ENCODE measurements around the gene SYNRG.
"Not testable (repeated sequence)": the region's sequence is repeated elsewhere in the genome, so short reads cannot be mapped to it uniquely, and the experiment has no call there.

Gene SYNRG

GRCh38 chr17:37532756-37533155, 76.5 kb downstream of the SYNRG start:
- FAIRE-seq: no peak

- FAIRE-seq: no peak
These were observed 78.8 kb downstream of the SYNRG start for GRCh38 chr17:37530420-37530819.

GRCh38 chr17:37527249-37527851, 81.9 kb downstream of the SYNRG start:
- no peak for FAIRE-seq

- no peak for FAIRE-seq
These were observed 85.5 kb downstream of the SYNRG start for GRCh38 chr17:37523715-37524219.

- no peak for FAIRE-seq
These were observed 87.4 kb downstream of the SYNRG start for GRCh38 chr17:37521821-37522220.

GRCh38 chr17:37520174-37520573, 89.0 kb downstream of the SYNRG start:
- no peak for FAIRE-seq

- no peak for FAIRE-seq
These were observed 89.8 kb downstream of the SYNRG start for GRCh38 chr17:37519251-37519985.

GRCh38 chr17:37518826-37519225, 90.4 kb downstream of the SYNRG start:
- FAIRE-seq: no peak

GRCh38 chr17:37517881-37518280, 91.3 kb downstream of the SYNRG start:
- FAIRE-seq: no peak

- no peak for FAIRE-seq
These were observed 93.1 kb downstream of the SYNRG start for GRCh38 chr17:37516127-37516571.

- no peak for FAIRE-seq
These were observed 95.5 kb downstream of the SYNRG start for GRCh38 chr17:37513711-37514110.

- no peak for FAIRE-seq
These were observed 96.7 kb downstream of the SYNRG start for GRCh38 chr17:37512442-37513068.

- not testable (repeated sequence) for FAIRE-seq
These were observed 97.6 kb downstream of the SYNRG start for GRCh38 chr17:37511642-37512041.

- FAIRE-seq: no peak
These were observed 99.2 kb downstream of the SYNRG start for GRCh38 chr17:37510056-37510455.

GRCh38 chr17:37507111-37507510, 102.1 kb downstream of the SYNRG start:
- no peak for FAIRE-seq

GRCh38 chr17:37506678-37507077, 102.5 kb downstream of the SYNRG start:
- no peak for FAIRE-seq

- FAIRE-seq: no peak
These were observed 103.9 kb downstream of the SYNRG start for GRCh38 chr17:37505333-37505732.

GRCh38 chr17:37503148-37503547, 106.1 kb downstream of the SYNRG start:
- FAIRE-seq: no peak

- FAIRE-seq: no peak
These were observed 106.9 kb downstream of the SYNRG start for GRCh38 chr17:37502009-37502936.

- FAIRE-seq: no peak
These were observed 108.8 kb downstream of the SYNRG start for GRCh38 chr17:37500378-37500777.

GRCh38 chr17:37494971-37495370, 114.2 kb downstream of the SYNRG start:
- no peak for FAIRE-seq

GRCh38 chr17:37494401-37494831, 114.8 kb downstream of the SYNRG start:
- FAIRE-seq: no peak

Data from endometrium (tissue), 2 donors.